ENCODE measurements around the gene REEP3.

- TF ChIP-seq TCF4 (CRISPR knock-in tag; IDR thresholded peaks at IDR 0.05; ENCODE audit: borderline replicate concordance) (no peak), RARB (CRISPR knock-in tag; IDR thresholded peaks at IDR 0.05) (no peak), ZFP30 (CRISPR knock-in tag; IDR thresholded peaks at IDR 0.05) (no peak)
These were observed 120.6 kb downstream of the REEP3 start for GRCh38 chr10:63641799-63642198.

Data from SK-N-SH treated with all-trans-retinoic acid at 6 μM for 48 hours (cell line).